Breast epithelium (tissue), 3 donors: ENCODE results near the gene SLC8A3.

Experiments used
- POLR2A ChIP-seq: fragments of 450-650 bp; IDR thresholded peaks from one replicate; pipeline ENCODE4 v1.6.1; 2016; ENCODE audit warnings: antibody characterized with exemption, mild to moderate bottlenecking, moderate library complexity
- POLR2AphosphoS5 ChIP-seq, 3 donors: sonication (generic); formaldehyde crosslinking; IDR thresholded peaks; one replicate each; pipeline ENCODE4 v1.6.1; 2017; ENCODE audit warnings: antibody characterized with exemption in 3 of 3
- TF ChIP-seq, protein P1 (sequence below), 3 donors: fragments of 450-650 bp; IDR thresholded peaks; one replicate each; pipeline ENCODE4 v1.5.1; 2016 to 2017; ENCODE audit warnings: antibody characterized with exemption in 3 of 3, mild to moderate bottlenecking in 3 of 3, moderate library complexity in 3 of 3

DNA sequence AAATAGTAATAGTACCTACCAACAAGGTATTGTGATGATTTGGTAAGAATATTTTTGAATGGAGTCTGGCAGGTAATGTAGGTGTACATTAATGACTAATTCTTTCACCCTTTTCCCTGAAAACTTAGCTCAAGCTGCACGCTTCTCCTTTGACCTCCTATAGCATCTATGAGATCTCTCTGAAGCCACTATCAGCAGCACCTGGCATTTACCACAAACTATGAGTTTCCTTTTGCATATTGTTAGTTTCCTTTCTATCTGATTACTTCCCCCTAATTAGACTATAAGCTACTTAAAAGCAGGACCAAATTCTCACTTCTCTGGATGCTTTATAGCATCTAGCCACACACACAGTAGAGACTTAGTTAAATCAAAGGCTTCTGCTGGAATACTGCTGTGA is 48.1 kb downstream of the SLC8A3 start:
- TF ChIP-seq, protein P1, sequence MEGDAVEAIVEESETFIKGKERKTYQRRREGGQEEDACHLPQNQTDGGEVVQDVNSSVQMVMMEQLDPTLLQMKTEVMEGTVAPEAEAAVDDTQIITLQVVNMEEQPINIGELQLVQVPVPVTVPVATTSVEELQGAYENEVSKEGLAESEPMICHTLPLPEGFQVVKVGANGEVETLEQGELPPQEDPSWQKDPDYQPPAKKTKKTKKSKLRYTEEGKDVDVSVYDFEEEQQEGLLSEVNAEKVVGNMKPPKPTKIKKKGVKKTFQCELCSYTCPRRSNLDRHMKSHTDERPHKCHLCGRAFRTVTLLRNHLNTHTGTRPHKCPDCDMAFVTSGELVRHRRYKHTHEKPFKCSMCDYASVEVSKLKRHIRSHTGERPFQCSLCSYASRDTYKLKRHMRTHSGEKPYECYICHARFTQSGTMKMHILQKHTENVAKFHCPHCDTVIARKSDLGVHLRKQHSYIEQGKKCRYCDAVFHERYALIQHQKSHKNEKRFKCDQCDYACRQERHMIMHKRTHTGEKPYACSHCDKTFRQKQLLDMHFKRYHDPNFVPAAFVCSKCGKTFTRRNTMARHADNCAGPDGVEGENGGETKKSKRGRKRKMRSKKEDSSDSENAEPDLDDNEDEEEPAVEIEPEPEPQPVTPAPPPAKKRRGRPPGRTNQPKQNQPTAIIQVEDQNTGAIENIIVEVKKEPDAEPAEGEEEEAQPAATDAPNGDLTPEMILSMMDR (IDR thresholded peaks at IDR 0.05), result no peak
- TF ChIP-seq POLR2A (no peak), POLR2AphosphoS5 (IDR thresholded peaks at IDR 0.05) (no peak)
